K562 (cell line): ENCODE data around the gene ITPK1. TPM values are rescaled to one million over a fixed set of nuclear protein-coding genes. Genes with fewer than 3 reads are reported as not detected.

Experiments
- BRF2 ChIP-seq: IDR thresholded peaks from 3 replicates; pipeline ENCODE4 v1.6.1; 2011; ENCODE audit warnings: borderline replicate concordance, mild to moderate bottlenecking; ENCODE audit not compliant: insufficient read length, insufficient read depth
- CREBBP ChIP-seq: IDR thresholded peaks from one replicate; pipeline ENCODE4 v1.6.1; 2012; ENCODE audit warnings: low read depth, mild to moderate bottlenecking, control low read depth, inconsistent platforms, low read length
- REST ChIP-seq, 2 experiments: fragments of 450-650 bp; formaldehyde crosslinking in 1 of 2; IDR thresholded peaks; 2 replicates each; pipeline versions ENCODE4 v1.4.0 to v1.6.1; 2014 to 2020; ENCODE audit warnings: mild to moderate bottlenecking in 2 of 2, borderline replicate concordance in 1 of 2, low read depth in 1 of 2
- RFX7 ChIP-seq: fragments of 250-450 bp; sonication (Bioruptor Pico); IDR thresholded peaks from 2 replicates; pipeline ENCODE4 v1.5.1; 2021; ENCODE audit warnings: mild to moderate bottlenecking
- USF2 ChIP-seq: sonication (generic); formaldehyde crosslinking; IDR thresholded peaks from 2 replicates; pipeline ENCODE4 v1.5.0; 2020; ENCODE audit warnings: missing genetic modification reagents
- ZBTB7A ChIP-seq: IDR thresholded peaks from 2 replicates; pipeline ENCODE4 v1.6.1; 2011; ENCODE audit warnings: low read depth, mild to moderate bottlenecking, low read length, moderate library complexity, borderline replicate concordance; ENCODE audit not compliant: control insufficient read depth
- ZNF143 ChIP-seq: sonication (generic); formaldehyde crosslinking; IDR thresholded peaks from 2 replicates; pipeline ENCODE4 v1.9.0; 2022; ENCODE audit warnings: mild to moderate bottlenecking, missing genetic modification reagents
- polyA plus RNA-seq, 8 experiments: library from polyadenylated mRNA; depleted of rRNA in 4 of 8; stranded (reverse) in 5 of 8; unstranded in 3 of 8; fragments of >200 nt; fragmentation: Nextera tagmentation in 2 of 8; fragmentation: Illumina TruSeq in 1 of 8; extraction: Ambion mirVana in 2 of 8; extraction: Trizol in 1 of 8; gene quantifications; 2 replicates each; pipeline versions ENCODE4 v1.2.1 to v1.2.3, GENCODE V29; 2011 to 2014; ENCODE audit warnings: inconsistent platforms in 1 of 8, missing spikeins in 1 of 8
- total RNA-seq, 7 experiments: library from RNA; depleted of rRNA in 6 of 7; stranded (reverse); fragments of >200 nt in 6 of 7; fragmentation: Illumina TruSeq in 2 of 7; extraction: Trizol in 2 of 7; gene quantifications; 2 replicates each; pipeline versions ENCODE4 v1.2.1 to v1.2.3, GENCODE V29; 2011 to 2021; ENCODE audit warnings: low replicate concordance in 1 of 7
- TF ChIP-seq, protein P1 (sequence below): IDR thresholded peaks from 3 replicates; pipeline ENCODE4 v1.6.1; 2011; ENCODE audit warnings: borderline replicate concordance, mild to moderate bottlenecking, moderate library complexity; ENCODE audit not compliant: insufficient read length; ENCODE audit errors: extremely low read depth

ITPK1 gene
- total and polyA plus RNA-seq, 9 of the 15 experiments (the other 6 are each of a cell fraction or from before 2014, with no cell fraction given), result 1.2 to 39.2 (median 23.0) TPM

- TF ChIP-seq, protein P1, sequence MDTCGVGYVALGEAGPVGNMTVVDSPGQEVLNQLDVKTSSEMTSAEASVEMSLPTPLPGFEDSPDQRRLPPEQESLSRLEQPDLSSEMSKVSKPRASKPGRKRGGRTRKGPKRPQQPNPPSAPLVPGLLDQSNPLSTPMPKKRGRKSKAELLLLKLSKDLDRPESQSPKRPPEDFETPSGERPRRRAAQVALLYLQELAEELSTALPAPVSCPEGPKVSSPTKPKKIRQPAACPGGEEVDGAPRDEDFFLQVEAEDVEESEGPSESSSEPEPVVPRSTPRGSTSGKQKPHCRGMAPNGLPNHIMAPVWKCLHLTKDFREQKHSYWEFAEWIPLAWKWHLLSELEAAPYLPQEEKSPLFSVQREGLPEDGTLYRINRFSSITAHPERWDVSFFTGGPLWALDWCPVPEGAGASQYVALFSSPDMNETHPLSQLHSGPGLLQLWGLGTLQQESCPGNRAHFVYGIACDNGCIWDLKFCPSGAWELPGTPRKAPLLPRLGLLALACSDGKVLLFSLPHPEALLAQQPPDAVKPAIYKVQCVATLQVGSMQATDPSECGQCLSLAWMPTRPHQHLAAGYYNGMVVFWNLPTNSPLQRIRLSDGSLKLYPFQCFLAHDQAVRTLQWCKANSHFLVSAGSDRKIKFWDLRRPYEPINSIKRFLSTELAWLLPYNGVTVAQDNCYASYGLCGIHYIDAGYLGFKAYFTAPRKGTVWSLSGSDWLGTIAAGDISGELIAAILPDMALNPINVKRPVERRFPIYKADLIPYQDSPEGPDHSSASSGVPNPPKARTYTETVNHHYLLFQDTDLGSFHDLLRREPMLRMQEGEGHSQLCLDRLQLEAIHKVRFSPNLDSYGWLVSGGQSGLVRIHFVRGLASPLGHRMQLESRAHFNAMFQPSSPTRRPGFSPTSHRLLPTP, result no peak
- no peak for TF ChIP-seq REST (IDR thresholded peaks at IDR 0.05; ENCODE audit: borderline replicate concordance)
- TF ChIP-seq REST (CRISPR knock-in tag; IDR thresholded peaks at IDR 0.05; ENCODE audit: low read depth), result no peak
- no peak for TF ChIP-seq RFX7 (CRISPR knock-in tag)
- no peak for TF ChIP-seq CREBBP
- TF ChIP-seq USF2 (CRISPR knock-in tag), result peak; percentile 66
- TF ChIP-seq ZBTB7A, result peak; percentile 32; the same call in 1 of the 2 replicates
- no peak for TF ChIP-seq BRF2
- TF ChIP-seq ZNF143 (CRISPR knock-in tag), result no peak
Observed at GRCh38 chr14:92943855-92944570, 171.7 kb downstream of the ITPK1 start (continued).
